Esophagus muscularis mucosa (tissue), 4 donors: ENCODE results near the gene STRIP2. TPM values are rescaled to one million over a fixed set of nuclear protein-coding genes. Genes with fewer than 3 reads are reported as not detected.

Source experiments
- DNase-seq: peaks from one replicate; pipeline ENCODE4 v3.0.0-alpha.2; 2017; ENCODE audit errors: extremely low spot score
- H3K27ac ChIP-seq, 4 donors: fragments of 200-600 bp; sonication (generic); replicated peaks in 1 of 4; 1 replicate in 3 of 4; 2 replicates in 1 of 4; pipeline ENCODE4 v1.5.1; 2016 to 2019; ENCODE audit warnings: mild to moderate bottlenecking in 1 of 4
- H3K27me3 ChIP-seq, 4 donors: fragments of 200-600 bp; sonication (generic); one replicate each; pipeline versions ENCODE4 v1.5.1 to v1.6.0; 2016 to 2019
- H3K36me3 ChIP-seq, 4 donors: fragments of 200-600 bp; sonication (generic); one replicate each; pipeline ENCODE4 v1.5.1; 2016 to 2019
- H3K4me1 ChIP-seq, 4 donors: fragments of 200-600 bp; sonication (generic); one replicate each; pipeline ENCODE4 v1.5.1; 2016 to 2019
- H3K4me3 ChIP-seq, 4 donors: fragments of 200-600 bp; sonication (generic); 1 replicate in 2 of 4; 2 replicates in 2 of 4; pipeline ENCODE4 v1.5.1; 2016 to 2019; ENCODE audit warnings: mild to moderate bottlenecking in 4 of 4, moderate library complexity in 1 of 4
- H3K9me3 ChIP-seq, 4 donors: fragments of 200-600 bp; sonication (generic); 1 replicate in 3 of 4; 2 replicates in 1 of 4; pipeline ENCODE4 v1.5.1; 2016 to 2019
- EP300 ChIP-seq: sonication (generic); formaldehyde crosslinking; IDR thresholded peaks from one replicate; pipeline ENCODE4 v1.6.1; 2017; ENCODE audit warnings: antibody characterized with exemption
- POLR2A ChIP-seq: fragments of 450-650 bp; IDR thresholded peaks from one replicate; pipeline ENCODE4 v1.6.1; 2017; ENCODE audit warnings: antibody characterized with exemption, moderate library complexity, mild to moderate bottlenecking, low read depth
- POLR2AphosphoS5 ChIP-seq, 2 donors: sonication (generic); formaldehyde crosslinking; IDR thresholded peaks; one replicate each; pipeline ENCODE4 v1.6.1; 2017; ENCODE audit warnings: antibody characterized with exemption in 2 of 2
- WGBS: methylation state at CpG from one replicate; pipeline ENCODE4 v1.1.5; 2018; 5-methylcytosine and 5-hydroxymethylcytosine counted together
- intact Hi-C: fragments of 100-400 bp; cut with DNase I; formaldehyde crosslinking; loops from one replicate; pipeline ENCODE4 v1.15.1; 2023
- total RNA-seq, 4 donors: library from RNA; depleted of rRNA; stranded (reverse); fragments of >200 nt; gene quantifications; one replicate each; pipeline versions ENCODE4 v1.1.0 to v1.2.1, GENCODE V29; 2016
- TF ChIP-seq, protein P1 (sequence below), 3 experiments: fragments of 200-600 bp in 2 of 3; fragments of 450-650 bp in 1 of 3; sonication (generic) in 2 of 3; IDR thresholded peaks; one replicate each; pipeline ENCODE4 v1.5.1; 2017 to 2019; ENCODE audit warnings: antibody characterized with exemption in 3 of 3, mild to moderate bottlenecking in 2 of 3, moderate library complexity in 1 of 3

Gene STRIP2
- total RNA-seq, 4 donors from 2014 or later: 1.1 to 2.1 (median 1.9) TPM

DNA sequence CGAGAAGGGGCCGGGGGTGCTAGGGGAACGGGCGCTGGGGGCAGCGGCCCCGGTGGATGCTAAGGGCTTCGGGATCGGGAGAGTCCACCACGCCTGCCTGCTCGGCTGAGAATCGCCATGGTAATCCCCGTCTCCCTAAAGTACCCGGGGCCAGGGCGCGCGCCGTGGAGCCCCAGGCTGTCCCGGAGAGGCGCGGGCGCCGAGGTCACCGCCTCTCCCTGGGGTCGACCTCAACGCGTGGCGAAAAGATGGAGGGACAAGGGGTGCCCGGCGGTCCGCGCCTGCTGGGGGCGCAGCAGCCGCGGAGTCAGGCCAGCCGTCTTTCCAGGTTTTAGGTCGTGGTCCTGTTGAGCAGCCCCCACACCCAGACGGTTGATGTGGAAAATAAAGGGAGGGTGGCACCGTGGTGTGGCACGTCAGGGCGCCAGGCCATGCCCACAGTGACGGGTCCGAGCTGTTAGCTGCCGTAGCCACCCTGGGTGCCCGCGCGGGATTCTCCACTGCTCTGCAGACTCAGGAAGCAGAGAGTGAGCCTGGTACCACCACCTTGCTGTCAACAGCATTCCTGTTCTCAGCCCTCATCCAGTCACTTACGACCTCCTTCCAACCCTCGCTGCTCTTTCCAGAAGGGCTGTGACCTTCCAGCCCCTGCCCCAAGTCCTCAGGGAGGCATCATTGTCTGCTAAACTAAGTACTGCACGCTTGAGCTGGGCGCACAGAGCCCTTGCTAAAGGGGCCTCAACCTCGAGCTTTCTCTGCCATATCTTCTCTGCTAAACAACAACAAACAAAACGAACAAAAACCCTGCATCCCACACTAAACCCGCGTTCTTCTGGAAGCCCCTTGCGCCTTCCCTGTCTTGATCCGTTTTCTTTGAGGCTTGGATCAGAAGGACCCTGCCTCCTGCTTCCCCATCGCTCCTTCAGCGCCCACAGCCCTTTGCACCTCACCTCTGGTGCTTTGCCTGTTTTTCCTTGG is 68.8 kb downstream of the STRIP2 start:
- H3K27ac ChIP-seq: no peak overlapping the region
- TF ChIP-seq, protein P1, sequence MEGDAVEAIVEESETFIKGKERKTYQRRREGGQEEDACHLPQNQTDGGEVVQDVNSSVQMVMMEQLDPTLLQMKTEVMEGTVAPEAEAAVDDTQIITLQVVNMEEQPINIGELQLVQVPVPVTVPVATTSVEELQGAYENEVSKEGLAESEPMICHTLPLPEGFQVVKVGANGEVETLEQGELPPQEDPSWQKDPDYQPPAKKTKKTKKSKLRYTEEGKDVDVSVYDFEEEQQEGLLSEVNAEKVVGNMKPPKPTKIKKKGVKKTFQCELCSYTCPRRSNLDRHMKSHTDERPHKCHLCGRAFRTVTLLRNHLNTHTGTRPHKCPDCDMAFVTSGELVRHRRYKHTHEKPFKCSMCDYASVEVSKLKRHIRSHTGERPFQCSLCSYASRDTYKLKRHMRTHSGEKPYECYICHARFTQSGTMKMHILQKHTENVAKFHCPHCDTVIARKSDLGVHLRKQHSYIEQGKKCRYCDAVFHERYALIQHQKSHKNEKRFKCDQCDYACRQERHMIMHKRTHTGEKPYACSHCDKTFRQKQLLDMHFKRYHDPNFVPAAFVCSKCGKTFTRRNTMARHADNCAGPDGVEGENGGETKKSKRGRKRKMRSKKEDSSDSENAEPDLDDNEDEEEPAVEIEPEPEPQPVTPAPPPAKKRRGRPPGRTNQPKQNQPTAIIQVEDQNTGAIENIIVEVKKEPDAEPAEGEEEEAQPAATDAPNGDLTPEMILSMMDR (IDR thresholded peaks at IDR 0.05): no peak
- TF ChIP-seq POLR2AphosphoS5 (IDR thresholded peaks at IDR 0.05): no peak
- TF ChIP-seq POLR2A: no peak
- no peak for TF ChIP-seq EP300
- no peaks in the 10 kb centered on the region for H3K36me3 ChIP-seq
- 31% methylated on average over 28 of the region's 58 CpGs for whole genome bisulfite sequencing
- peaks cover 0 to 21% (median 15%) of the 10 kb centered on the region in 4 donors for H3K4me1 ChIP-seq
- intact Hi-C loops: no loop called here
- H3K4me3 ChIP-seq: peak overlapping the region; percentile 54 to 74 (median 63)
- DNase-seq: no peak
- H3K27me3 ChIP-seq: peaks cover 0 to 9% (median 0%) of the 10 kb centered on the region in 4 donors
- H3K9me3 ChIP-seq: no peaks in the 10 kb centered on the region

DNA sequence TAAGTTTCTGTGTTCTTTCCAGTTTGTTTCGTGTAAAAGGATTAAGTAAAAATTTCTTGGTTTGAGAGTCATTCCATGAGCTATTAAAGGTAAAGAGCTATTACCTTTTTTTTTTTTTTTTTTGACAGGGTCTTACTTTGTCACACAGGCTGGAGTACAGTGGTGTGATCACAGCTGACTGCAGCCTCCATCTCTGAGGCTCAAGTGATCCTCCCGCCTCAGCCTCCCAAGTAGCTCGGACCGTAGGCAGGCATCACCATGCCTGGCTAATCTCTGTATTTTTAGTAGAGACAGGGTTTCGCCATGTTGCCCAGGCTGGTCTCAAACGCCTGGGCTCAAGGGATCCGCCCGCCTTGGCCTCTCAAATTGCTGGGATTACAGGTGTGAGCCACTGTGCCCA is 69.5 kb downstream of the STRIP2 start:
- no peak overlapping the region for H3K27ac ChIP-seq
- H3K4me3 ChIP-seq: no peak overlapping the region
- WGBS: 92% methylated on average over 8 of the region's 8 CpGs
- no peak for TF ChIP-seq EP300
- TF ChIP-seq, protein P1 (IDR thresholded peaks at IDR 0.05): no peak
- no peak for TF ChIP-seq POLR2AphosphoS5 (IDR thresholded peaks at IDR 0.05)
- TF ChIP-seq POLR2A: no peak
- no peak for DNase-seq
- peaks cover 0 to 9% (median 0%) of the 10 kb centered on the region in 4 donors for H3K27me3 ChIP-seq
- H3K4me1 ChIP-seq: peaks cover 0 to 21% (median 15%) of the 10 kb centered on the region in 4 donors
- no peaks in the 10 kb centered on the region for H3K36me3 ChIP-seq
- H3K9me3 ChIP-seq: no peaks in the 10 kb centered on the region
- intact Hi-C loops: no loop called here

DNA sequence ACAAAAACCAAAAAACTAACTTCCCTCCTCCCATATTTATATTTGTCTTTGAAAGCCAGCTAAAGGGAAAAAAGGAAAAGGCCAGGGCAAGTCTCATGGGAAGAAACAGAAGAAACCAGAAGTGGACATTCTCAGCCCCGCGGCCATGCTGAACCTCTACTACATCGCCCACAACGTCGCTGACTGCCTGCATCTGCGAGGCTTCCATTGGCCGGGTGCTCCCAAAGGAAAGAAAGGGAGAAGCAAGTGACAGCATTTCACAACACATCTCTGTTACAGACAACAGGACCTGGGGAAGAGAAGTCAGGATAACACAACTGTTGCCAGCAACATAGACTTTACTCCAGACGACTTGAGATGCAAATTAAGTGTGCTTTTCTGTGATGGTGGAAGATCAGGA is 78.0 kb downstream of the STRIP2 start:
- 71% methylated on average over 8 of the region's 8 CpGs for WGBS
- H3K4me3 ChIP-seq: no peak overlapping the region
- no peaks in the 10 kb centered on the region for H3K9me3 ChIP-seq
- intact Hi-C loops: no loop called here
- no peak overlapping the region for H3K27ac ChIP-seq
- no peaks in the 10 kb centered on the region for H3K4me1 ChIP-seq
- peaks cover 0 to 5% (median 0%) of the 10 kb centered on the region in 4 donors for H3K27me3 ChIP-seq
- TF ChIP-seq, protein P1 (IDR thresholded peaks at IDR 0.05): no peak
- TF ChIP-seq POLR2AphosphoS5 (IDR thresholded peaks at IDR 0.05): no peak
- TF ChIP-seq POLR2A: no peak
- no peak for TF ChIP-seq EP300
- no peak for DNase-seq
- H3K36me3 ChIP-seq: no peaks in the 10 kb centered on the region

DNA sequence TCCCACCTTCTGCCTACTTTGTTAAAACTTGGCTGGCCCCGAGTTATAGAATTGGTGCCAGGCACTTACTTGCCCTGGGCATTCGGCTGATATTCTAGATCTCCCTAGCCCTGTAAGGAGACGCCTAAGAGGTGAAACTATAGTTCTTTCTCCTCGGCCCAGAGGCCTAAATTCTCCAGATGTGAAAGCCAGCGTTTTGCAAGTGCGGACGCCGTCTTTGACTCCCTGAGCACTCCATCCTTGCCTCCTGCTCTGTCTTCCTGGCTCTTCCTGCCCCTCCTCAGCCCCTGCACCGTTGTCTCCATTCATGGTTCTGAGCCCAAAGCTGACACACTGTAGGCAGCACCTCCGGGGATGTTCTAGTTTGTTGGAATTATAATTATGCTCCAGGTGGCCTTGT is 79.3 kb downstream of the STRIP2 start:
- TF ChIP-seq POLR2A: no peak
- no peak for TF ChIP-seq POLR2AphosphoS5 (IDR thresholded peaks at IDR 0.05)
- TF ChIP-seq, protein P1 (IDR thresholded peaks at IDR 0.05): no peak

More for the DNA sequence above, 79.3 kb downstream of the STRIP2 start:
- DNase-seq: no peak
- Histone ChIP-seq H3K36me3 (no peaks in the 10 kb centered on the region), H3K9me3 (no peaks in the 10 kb centered on the region), H3K4me3 (no peak overlapping the region), H3K27ac (no peak overlapping the region), H3K27me3 (peaks cover 0 to 6% (median 0%) of the 10 kb centered on the region in 4 donors), H3K4me1 (no peaks in the 10 kb centered on the region)
- 89% methylated on average over 10 of the region's 10 CpGs for WGBS
- intact Hi-C loops: no loop called here
